ENCODE measurements around the gene RAB6D. TPM values are rescaled to one million over a fixed set of nuclear protein-coding genes. Genes with fewer than 3 reads are reported as not detected.
A peak's percentile ranks its signal among the peaks of the same experiment; 100 is the strongest.
"Not testable (repeated sequence)": the region's sequence is repeated elsewhere in the genome, so short reads cannot be mapped to it uniquely, and the experiment has no call there.

RAB6D gene
- total RNA-seq = 0.09 TPM
- 1 to 10 TPM; 1.2 to 1.8 (median 1.4) TPM for polyA plus RNA-seq (ENCODE audit: insufficient read depth in 1 of 8, insufficient read length in 8 of 8, low replicate concordance in 1 of 8)
- long read RNA-seq, donor 1 = 0 reads
- long read RNA-seq, donor 2 = 0 reads
- long read RNA-seq, donor 3 = 0 reads
- long read RNA-seq, donor 4 = 0 reads
- long read RNA-seq, donor 5 = 0 reads
- long read RNA-seq, donor 6 = 0 reads
- long read RNA-seq, donor 7, partial matches to known transcripts = 0 of 1 reads
- long read RNA-seq, donor 7, other reads (novel, unspliced or antisense) = 0 of 1 reads
- long read RNA-seq, donor 8 = 0 reads
- long read RNA-seq, donor 9, partial matches to known transcripts = 0 of 1 reads
- long read RNA-seq, donor 9, other reads (novel, unspliced or antisense) = 0 of 1 reads
- long read RNA-seq, donor 10 = 0 reads
- long read RNA-seq, donor 11 = 0 reads

DNA sequence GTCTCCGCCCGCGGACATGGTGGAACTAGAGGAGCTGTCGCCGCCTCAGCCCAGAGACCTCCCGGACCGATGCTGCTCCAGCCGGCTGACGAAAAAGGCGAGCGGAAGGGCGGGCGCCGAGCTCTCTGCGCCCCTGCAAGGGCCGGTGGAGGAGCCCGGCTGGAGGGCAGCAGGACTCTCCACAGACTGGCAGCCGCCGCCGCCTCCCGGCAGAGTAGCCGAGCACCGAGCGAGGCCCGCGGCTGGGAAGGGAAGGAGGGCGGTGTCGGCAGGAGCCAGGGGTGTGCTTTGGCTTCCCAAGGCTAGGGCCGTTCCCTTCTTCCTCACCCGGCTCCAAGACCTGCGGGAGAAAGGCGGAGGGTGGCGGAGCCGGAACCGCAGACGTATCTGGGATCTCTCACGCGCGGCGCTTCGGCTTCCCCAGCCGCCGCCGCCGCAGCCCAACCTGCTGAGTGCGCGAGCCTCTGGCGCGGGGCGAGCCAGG, at the start of gene RAB6D:
Gene RAB6D (minus strand): TSS at position 466 of the 484 bp plus-strand sequence. CDS start 448 bp downstream, at position 18.
- H3K4me1 ChIP-seq (ENCODE audit: control insufficient read depth, insufficient read depth, low read length); H3K9me3 ChIP-seq (replicated peaks; ENCODE audit: control insufficient read depth, low read depth, low read length); H3K27ac ChIP-seq (ENCODE audit: low read length); H3K36me3 ChIP-seq (ENCODE audit: control insufficient read depth, insufficient read depth, low read length); H3K4me3 ChIP-seq (ENCODE audit: low read length): not testable (repeated sequence)
- DNase-seq = peak; percentile 10
- WGBS (ENCODE audit: insufficient coverage) = 0% methylated on average over 16 of the region's 50 CpGs
- H3K27me3 ChIP-seq (ENCODE audit: control insufficient read depth, insufficient read depth, low read length) = peaks cover 20% of the 10 kb centered on the region

DNA sequence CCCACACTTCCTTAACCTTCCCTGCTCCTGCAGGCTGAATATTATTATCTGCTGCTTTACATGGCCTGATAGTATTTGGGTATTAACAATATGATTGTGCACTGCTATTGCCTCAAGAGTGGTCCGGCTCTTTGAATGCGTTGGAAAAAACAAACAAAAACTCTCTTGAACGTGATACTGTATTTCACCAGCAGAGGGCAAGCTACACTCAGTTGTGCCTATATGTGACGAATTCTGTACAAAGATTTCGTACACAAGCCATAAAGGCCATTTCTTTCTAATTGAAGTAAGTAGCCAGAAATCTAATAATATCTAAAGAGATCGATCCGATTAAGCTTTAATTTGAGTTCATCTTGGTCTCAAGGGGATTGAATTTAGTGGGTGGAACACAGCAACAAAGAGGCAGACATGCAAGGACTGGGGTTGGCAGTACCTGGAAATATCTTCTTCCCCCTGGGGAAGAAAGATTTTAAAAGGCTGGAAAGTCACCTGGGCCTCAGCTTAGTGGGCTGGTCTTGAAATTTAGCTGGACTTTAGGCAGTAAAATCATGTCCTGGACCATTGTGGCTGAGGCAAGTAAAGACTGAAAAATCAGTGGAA, 49.3 kb upstream of the RAB6D start:
- Histone ChIP-seq H3K9me3 (replicated peaks; ENCODE audit: control insufficient read depth, low read depth, low read length) (no peaks in the 10 kb centered on the region), H3K4me1 (ENCODE audit: control insufficient read depth, insufficient read depth, low read length) (no peaks in the 10 kb centered on the region), H3K27ac (ENCODE audit: low read length) (no peak overlapping the region), H3K36me3 (ENCODE audit: control insufficient read depth, insufficient read depth, low read length) (no peaks in the 10 kb centered on the region), H3K4me3 (ENCODE audit: low read length) (no peak overlapping the region), H3K27me3 (ENCODE audit: control insufficient read depth, insufficient read depth, low read length) (peaks cover 6% of the 10 kb centered on the region)
- DNase-seq = peak; percentile 66
- 0% methylated on average over 2 of the region's 7 CpGs for WGBS (ENCODE audit: insufficient coverage)

DNA sequence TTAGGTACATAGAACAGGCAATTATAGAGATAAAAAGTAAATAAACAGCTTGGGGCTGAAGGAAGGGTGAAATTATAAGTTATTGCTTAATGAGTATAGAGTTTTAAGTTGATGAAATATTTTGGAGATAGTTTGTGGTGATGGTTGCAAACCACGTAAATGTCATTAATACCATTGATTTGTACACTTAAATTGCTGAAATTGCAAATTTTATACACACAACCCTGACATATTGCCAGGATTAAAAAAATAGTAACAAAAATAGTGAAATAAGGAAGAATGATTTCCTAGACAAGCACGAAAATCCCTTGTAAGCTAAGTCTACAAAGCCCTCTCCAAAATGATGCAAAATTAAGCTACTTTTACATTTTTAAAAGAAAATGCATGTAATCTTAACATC, 46.2 kb upstream of the RAB6D start:
- no peaks in the 10 kb centered on the region for H3K27me3 ChIP-seq (ENCODE audit: control insufficient read depth, insufficient read depth, low read length)
- DNase-seq = no peak
- no CpG with 5 or more reads among the region's 2 CpGs for WGBS (ENCODE audit: insufficient coverage)
- no peaks in the 10 kb centered on the region for H3K9me3 ChIP-seq (replicated peaks; ENCODE audit: control insufficient read depth, low read depth, low read length)
- H3K4me3 ChIP-seq (ENCODE audit: low read length) = no peak overlapping the region
- no peaks in the 10 kb centered on the region for H3K36me3 ChIP-seq (ENCODE audit: control insufficient read depth, insufficient read depth, low read length)
- no peaks in the 10 kb centered on the region for H3K4me1 ChIP-seq (ENCODE audit: control insufficient read depth, insufficient read depth, low read length)
- no peak overlapping the region for H3K27ac ChIP-seq (ENCODE audit: low read length)

DNA sequence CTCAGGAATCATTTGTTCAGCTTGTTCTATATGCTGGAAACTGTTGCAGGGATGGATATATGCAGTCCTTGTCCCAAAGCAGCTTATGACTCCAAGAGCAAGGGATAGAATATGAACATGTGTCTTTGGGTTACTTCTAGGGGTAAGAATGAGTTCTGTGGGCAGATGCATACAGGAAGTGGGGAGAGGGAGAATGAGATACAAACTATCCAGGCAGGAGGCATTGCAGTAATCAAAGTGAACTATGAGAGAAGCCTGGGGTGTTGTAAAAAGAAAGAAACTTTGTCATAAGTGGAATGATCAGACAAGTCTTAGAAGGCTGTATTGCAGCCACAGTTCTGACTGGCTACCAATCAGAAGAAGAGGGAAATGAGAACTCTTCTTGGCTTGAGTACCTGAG, 44.8 kb upstream of the RAB6D start:
- no peak for DNase-seq
- H3K4me3 ChIP-seq (ENCODE audit: low read length) = no peak overlapping the region
- H3K9me3 ChIP-seq (replicated peaks; ENCODE audit: control insufficient read depth, low read depth, low read length) = no peaks in the 10 kb centered on the region
- no peaks in the 10 kb centered on the region for H3K27me3 ChIP-seq (ENCODE audit: control insufficient read depth, insufficient read depth, low read length)
- no peak overlapping the region for H3K27ac ChIP-seq (ENCODE audit: low read length)
- H3K36me3 ChIP-seq (ENCODE audit: control insufficient read depth, insufficient read depth, low read length) = no peaks in the 10 kb centered on the region
- H3K4me1 ChIP-seq (ENCODE audit: control insufficient read depth, insufficient read depth, low read length) = no peaks in the 10 kb centered on the region

DNA sequence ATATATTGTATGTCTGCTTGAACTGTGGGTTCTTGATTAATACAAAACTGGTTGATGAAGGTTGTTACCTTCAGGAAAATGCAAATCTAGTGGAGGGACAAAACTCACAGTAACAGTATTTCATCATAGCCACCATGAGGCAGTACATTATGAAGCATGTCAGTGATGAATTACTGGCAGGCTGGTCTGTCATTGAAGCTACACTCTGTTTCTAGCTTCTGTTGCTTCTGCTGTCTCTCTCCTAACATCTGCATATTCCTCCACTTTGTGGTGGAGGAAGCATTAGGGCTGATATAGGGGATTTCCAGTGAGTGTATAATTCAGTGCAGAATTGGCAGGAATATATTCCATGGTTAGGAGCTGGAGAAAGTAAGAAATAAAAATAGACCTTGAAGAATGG, 44.2 kb upstream of the RAB6D start:
- Histone ChIP-seq H3K4me3 (ENCODE audit: low read length) (no peak overlapping the region), H3K4me1 (ENCODE audit: control insufficient read depth, insufficient read depth, low read length) (no peaks in the 10 kb centered on the region), H3K27ac (ENCODE audit: low read length) (no peak overlapping the region), H3K9me3 (replicated peaks; ENCODE audit: control insufficient read depth, low read depth, low read length) (no peaks in the 10 kb centered on the region), H3K36me3 (ENCODE audit: control insufficient read depth, insufficient read depth, low read length) (no peaks in the 10 kb centered on the region), H3K27me3 (ENCODE audit: control insufficient read depth, insufficient read depth, low read length) (no peaks in the 10 kb centered on the region)
- DNase-seq = no peak

DNA sequence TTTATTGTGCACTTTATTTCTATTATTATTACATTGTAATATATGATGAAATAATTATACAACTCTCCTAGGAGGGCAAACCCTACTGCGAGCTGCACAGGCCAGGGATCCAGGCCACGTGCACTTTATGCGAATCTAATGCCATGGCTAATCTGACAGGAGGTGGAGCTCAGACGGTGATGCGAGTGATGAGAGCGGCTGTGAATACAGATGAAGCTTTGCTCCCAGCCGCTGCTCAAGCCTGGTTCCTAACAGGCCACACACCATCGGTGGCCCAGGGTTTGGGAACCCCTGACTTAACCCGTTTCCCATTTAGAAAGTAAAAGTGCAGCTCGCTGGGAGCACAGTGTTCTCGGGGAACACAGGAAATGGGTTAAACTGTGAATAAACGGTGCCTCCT, 40.8 kb upstream of the RAB6D start:
- no peak overlapping the region for H3K4me3 ChIP-seq (ENCODE audit: low read length)
- DNase-seq = no peak
- 74% methylated on average over 11 of the region's 12 CpGs for WGBS (ENCODE audit: insufficient coverage)
- no peaks in the 10 kb centered on the region for H3K4me1 ChIP-seq (ENCODE audit: control insufficient read depth, insufficient read depth, low read length)
- H3K9me3 ChIP-seq (replicated peaks; ENCODE audit: control insufficient read depth, low read depth, low read length) = no peaks in the 10 kb centered on the region
- peaks cover 3% of the 10 kb centered on the region for H3K27me3 ChIP-seq (ENCODE audit: control insufficient read depth, insufficient read depth, low read length)
- no peak overlapping the region for H3K27ac ChIP-seq (ENCODE audit: low read length)
- H3K36me3 ChIP-seq (ENCODE audit: control insufficient read depth, insufficient read depth, low read length) = no peaks in the 10 kb centered on the region

DNA sequence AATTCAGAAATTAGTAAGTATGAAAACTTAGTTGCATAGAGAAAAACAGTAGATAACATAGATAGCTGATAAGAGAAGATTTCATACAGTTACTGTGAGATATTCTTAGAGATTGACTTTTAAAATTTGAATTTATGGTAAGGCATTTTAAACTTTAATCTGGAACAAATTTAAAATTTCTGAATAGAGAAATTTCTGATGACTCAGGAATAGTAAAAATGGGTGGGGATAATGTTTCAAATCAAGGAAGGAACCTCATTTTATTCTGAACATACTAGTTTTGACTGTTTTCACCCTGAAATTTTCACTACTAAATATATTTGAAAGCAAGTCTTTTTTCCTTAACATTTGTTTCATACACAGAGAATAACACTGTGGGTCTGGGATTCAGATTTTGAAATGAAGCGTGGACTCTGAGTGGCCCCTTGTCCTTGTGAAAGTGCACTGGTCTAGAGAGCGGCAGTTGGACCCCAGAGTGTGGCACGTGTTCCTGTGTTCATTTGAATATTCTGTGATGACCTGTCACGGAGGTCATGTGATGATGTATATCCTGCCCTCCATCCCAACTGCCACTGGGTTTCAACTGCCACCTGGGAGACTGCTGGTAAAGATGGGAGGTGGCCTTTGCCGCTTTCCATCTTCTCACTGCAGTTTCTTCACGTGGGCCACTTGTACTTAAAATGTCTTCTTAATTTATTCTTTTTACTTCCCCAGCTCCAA, 38.5 kb upstream of the RAB6D start:
- WGBS (ENCODE audit: insufficient coverage) = 100% methylated on average over 1 of the region's 6 CpGs
- Histone ChIP-seq H3K27me3 (ENCODE audit: control insufficient read depth, insufficient read depth, low read length) (peaks cover 3% of the 10 kb centered on the region), H3K9me3 (replicated peaks; ENCODE audit: control insufficient read depth, low read depth, low read length) (no peaks in the 10 kb centered on the region), H3K36me3 (ENCODE audit: control insufficient read depth, insufficient read depth, low read length) (no peaks in the 10 kb centered on the region), H3K27ac (ENCODE audit: low read length) (no peak overlapping the region), H3K4me3 (ENCODE audit: low read length) (no peak overlapping the region), H3K4me1 (ENCODE audit: control insufficient read depth, insufficient read depth, low read length) (no peaks in the 10 kb centered on the region)
- DNase-seq = no peak

DNA sequence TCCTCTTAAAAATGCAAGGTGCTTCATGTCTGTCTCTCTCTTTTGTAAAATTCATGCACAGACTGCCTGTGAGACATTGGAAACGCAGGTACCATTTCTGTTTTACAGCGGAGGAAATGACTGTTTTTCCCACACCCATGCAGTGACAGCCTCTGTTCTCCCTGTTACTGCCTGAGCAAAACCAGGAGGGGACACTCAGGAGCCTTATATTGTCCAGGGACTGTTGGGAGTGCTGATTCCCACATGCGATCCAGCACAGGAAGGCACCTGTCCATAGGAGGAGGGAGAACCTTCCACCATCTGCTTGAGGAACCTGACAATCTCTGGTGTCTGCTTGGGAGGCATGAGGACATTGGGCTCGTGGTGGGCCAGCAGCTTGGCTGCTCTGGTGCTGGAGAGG, 36.9 kb upstream of the RAB6D start:
- 60% methylated on average over 1 of the region's 4 CpGs for WGBS (ENCODE audit: insufficient coverage)
- no peak overlapping the region for H3K4me3 ChIP-seq (ENCODE audit: low read length)
- no peak for DNase-seq
- no peak overlapping the region for H3K27ac ChIP-seq (ENCODE audit: low read length)
- H3K9me3 ChIP-seq (replicated peaks; ENCODE audit: control insufficient read depth, low read depth, low read length) = no peaks in the 10 kb centered on the region
- H3K4me1 ChIP-seq (ENCODE audit: control insufficient read depth, insufficient read depth, low read length) = no peaks in the 10 kb centered on the region
- H3K27me3 ChIP-seq (ENCODE audit: control insufficient read depth, insufficient read depth, low read length) = peaks cover 3% of the 10 kb centered on the region
- no peaks in the 10 kb centered on the region for H3K36me3 ChIP-seq (ENCODE audit: control insufficient read depth, insufficient read depth, low read length)

DNA sequence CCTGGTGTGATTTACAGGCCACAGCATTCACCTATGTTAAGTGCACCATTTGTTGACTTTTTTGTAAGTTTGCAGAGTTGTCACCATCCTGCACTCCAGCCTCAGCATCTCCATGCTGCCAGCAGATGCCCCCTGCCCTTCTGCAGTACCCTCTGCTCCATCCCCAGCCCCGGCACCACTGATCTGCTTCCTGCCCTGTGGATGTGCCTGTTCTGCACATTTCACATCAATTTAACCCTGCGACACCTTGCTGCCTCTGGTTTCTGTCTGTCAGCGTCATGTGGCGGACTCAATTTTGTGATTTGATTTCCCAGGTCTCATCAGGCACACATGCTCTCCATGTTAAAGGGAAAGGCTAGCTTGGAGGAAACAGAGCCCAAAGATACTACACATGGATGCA, 36.5 kb upstream of the RAB6D start:
- not testable (repeated sequence) for H3K27me3 ChIP-seq (ENCODE audit: control insufficient read depth, insufficient read depth, low read length); H3K9me3 ChIP-seq (replicated peaks; ENCODE audit: control insufficient read depth, low read depth, low read length); H3K4me1 ChIP-seq (ENCODE audit: control insufficient read depth, insufficient read depth, low read length); DNase-seq; H3K27ac ChIP-seq (ENCODE audit: low read length); H3K4me3 ChIP-seq (ENCODE audit: low read length); H3K36me3 ChIP-seq (ENCODE audit: control insufficient read depth, insufficient read depth, low read length)
- WGBS (ENCODE audit: insufficient coverage) = 29% methylated on average over 1 of the region's 4 CpGs

DNA sequence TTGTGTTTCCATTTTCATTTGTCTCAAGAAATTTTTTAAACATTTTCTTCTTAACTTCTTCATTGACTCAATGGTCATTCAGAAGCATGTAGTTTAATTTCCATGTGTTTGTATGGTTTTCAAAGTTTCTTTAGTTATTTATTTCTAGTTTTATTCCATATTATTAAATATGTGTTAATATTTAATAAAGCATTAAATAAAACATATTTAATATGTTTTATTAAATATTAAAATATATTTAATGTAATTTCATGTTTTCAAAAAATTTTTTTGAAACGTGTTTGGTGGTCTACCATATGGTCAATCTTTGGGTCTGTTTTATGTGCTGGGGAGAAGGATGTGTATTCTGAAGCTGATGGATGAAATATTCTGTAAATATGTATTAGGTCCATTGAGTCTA, 32.2 kb upstream of the RAB6D start:
- peaks cover 22% of the 10 kb centered on the region for H3K27me3 ChIP-seq (ENCODE audit: control insufficient read depth, insufficient read depth, low read length)
- H3K4me3 ChIP-seq (ENCODE audit: low read length); H3K27ac ChIP-seq (ENCODE audit: low read length); H3K4me1 ChIP-seq (ENCODE audit: control insufficient read depth, insufficient read depth, low read length); H3K9me3 ChIP-seq (replicated peaks; ENCODE audit: control insufficient read depth, low read depth, low read length); DNase-seq; H3K36me3 ChIP-seq (ENCODE audit: control insufficient read depth, insufficient read depth, low read length): not testable (repeated sequence)
- no CpG with 5 or more reads among the region's 1 CpG for WGBS (ENCODE audit: insufficient coverage)

Data from muscle of leg (tissue), 16 donors.